Retinal pigment epithelial cell (primary cell): ENCODE data around the gene ADORA2A.

Experiments
- DNase-seq: peaks from one replicate; pipeline ENCODE4 v3.0.0-alpha.2; 2010; ENCODE audit warnings: low read depth
- H3K4me3 ChIP-seq: 2 replicates; pipeline ENCODE4 v1.5.1; 2011; ENCODE audit warnings: mild to moderate bottlenecking, low read length, control low read depth, moderate library complexity
- CTCF ChIP-seq: conservative IDR thresholded peaks from 2 replicates; pipeline ENCODE4 v1.5.1; 2011; ENCODE audit warnings: low read depth, low read length, control low read depth, inconsistent platforms

Gene ADORA2A

DNA sequence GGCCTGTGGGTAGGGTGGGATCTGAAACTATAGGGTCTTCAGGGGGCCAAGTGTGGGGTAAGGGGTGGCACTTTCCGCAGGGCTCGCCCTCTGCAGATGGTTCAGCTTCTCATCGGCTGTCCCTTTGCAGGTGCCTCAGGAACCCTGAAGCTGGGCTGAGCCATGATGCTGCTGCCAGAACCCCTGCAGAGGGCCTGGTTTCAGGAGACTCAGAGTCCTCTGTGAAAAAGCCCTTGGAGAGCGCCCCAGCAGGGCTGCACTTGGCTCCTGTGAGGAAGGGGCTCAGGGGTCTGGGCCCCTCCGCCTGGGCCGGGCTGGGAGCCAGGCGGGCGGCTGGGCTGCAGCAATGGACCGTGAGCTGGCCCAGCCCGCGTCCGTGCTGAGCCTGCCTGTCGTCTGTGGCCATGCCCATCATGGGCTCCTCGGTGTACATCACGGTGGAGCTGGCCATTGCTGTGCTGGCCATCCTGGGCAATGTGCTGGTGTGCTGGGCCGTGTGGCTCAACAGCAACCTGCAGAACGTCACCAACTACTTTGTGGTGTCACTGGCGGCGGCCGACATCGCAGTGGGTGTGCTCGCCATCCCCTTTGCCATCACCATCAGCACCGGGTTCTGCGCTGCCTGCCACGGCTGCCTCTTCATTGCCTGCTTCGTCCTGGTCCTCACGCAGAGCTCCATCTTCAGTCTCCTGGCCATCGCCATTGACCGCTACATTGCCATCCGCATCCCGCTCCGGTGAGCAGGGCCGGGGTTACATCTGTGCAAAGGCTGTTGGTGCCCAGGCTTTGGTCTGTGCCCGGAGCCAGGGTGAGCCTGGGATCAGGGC is 5.8 kb downstream of the ADORA2A start:
- H3K4me3 ChIP-seq, result no peak overlapping the region
- DNase-seq, result no peak
- no peak for TF ChIP-seq CTCF

DNA sequence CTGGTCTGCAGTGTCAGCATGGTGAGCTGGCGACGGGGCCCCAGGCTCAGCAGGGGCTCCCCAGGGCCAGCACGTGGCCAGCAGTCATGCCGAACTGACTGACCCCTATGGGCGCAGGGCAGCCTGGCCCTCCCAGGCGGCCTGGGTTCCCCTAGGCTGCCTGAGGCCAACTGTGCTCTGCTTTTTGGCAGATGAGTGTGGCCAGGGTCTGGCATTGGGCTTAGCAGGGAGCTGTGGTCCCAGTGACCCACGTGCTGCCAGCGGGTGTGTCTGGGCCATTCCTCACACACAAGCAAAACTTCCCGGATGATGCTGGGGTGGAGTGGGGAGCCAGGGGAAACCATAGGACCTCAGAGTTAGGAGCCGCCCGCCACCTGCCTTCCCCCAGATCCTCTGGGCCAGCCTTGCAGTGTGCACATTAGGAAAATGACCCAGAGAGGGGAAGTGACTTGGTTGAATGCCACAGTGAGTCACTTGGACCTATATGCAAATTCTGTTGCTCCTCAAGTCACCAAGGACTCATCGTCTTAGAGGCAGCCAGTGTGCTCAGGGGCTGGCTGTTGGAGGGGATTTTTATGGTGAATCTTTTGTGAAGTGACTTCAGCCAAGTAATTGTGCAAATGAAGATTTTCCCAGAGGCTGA is 6.5 kb downstream of the ADORA2A start:
- DNase-seq, result no peak
- no peak for TF ChIP-seq CTCF
- H3K4me3 ChIP-seq, result no peak overlapping the region

GRCh38 chr22:24434471-24435322 is 7.3 kb downstream of the ADORA2A start:
- DNase-seq, result no peak
- H3K4me3 ChIP-seq, result no peak overlapping the region

GRCh38 chr22:24435323-24435645 is 7.9 kb downstream of the ADORA2A start:
- H3K4me3 ChIP-seq, result no peak overlapping the region
- no peak for DNase-seq
- TF ChIP-seq CTCF, result no peak

More at GRCh38 chr22:24434471-24435322, 7.3 kb downstream of the ADORA2A start:
- TF ChIP-seq CTCF, result no peak

DNA sequence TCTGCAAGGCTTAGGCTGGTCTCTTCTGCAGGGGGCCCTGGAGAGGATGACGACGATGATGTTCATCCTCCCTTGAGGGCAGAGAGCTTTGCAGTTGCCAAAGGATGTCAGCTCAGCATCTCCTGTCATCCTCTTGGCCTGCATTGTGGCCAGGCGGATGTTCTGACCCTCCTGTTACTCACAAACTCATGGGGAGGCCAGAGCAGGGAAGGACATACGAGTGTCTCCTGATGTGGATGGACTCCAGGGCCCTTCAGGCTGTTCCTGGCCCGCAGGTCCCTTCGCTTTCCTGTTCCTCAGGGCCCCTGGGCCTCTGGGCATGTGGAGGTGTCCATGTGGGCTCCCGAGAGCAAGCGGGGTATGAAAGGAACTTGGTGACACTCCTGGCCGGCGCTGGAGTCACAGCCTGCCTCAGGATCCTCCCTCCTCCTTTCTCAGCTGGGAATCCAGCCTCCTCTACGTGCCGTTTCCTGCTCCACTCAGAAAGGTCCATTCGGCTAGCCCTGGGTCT is 8.5 kb downstream of the ADORA2A start:
- TF ChIP-seq CTCF, result no peak
- DNase-seq, result no peak
- H3K4me3 ChIP-seq, result no peak overlapping the region

GRCh38 chr22:24436553-24436952 is 9.2 kb downstream of the ADORA2A start:
- DNase-seq, result no peak
- TF ChIP-seq CTCF, result no peak
- no peak overlapping the region for H3K4me3 ChIP-seq
